NB4 (cell line): ENCODE measurements around the gene NEMF.

Experiments used
- DNase-seq: peaks from one replicate; pipeline ENCODE4 v3.0.0; 2010; ENCODE audit warnings: low read depth
- H3K4me3 ChIP-seq: one replicate; pipeline ENCODE4 v1.5.1; 2011; ENCODE audit warnings: mild to moderate bottlenecking, low read depth, low read length, moderate library complexity
- MYC ChIP-seq: IDR thresholded peaks from 2 replicates; pipeline ENCODE4 v1.6.1; 2011; ENCODE audit warnings: low read depth, low read length
- POLR2A ChIP-seq: IDR thresholded peaks from 2 replicates; pipeline ENCODE4 v1.6.1; 2011; ENCODE audit warnings: mild to moderate bottlenecking; ENCODE audit not compliant: insufficient read length; ENCODE audit errors: extremely low read depth
- TF ChIP-seq, protein P1 (sequence below): IDR thresholded peaks from 2 replicates; pipeline ENCODE4 v1.6.1; 2011; ENCODE audit warnings: low read depth, low read length
- TF ChIP-seq, protein P2 (sequence below): IDR thresholded peaks from one replicate; pipeline ENCODE4 v1.5.1; 2012; ENCODE audit warnings: low read depth, low read length

The NEMF gene

DNA sequence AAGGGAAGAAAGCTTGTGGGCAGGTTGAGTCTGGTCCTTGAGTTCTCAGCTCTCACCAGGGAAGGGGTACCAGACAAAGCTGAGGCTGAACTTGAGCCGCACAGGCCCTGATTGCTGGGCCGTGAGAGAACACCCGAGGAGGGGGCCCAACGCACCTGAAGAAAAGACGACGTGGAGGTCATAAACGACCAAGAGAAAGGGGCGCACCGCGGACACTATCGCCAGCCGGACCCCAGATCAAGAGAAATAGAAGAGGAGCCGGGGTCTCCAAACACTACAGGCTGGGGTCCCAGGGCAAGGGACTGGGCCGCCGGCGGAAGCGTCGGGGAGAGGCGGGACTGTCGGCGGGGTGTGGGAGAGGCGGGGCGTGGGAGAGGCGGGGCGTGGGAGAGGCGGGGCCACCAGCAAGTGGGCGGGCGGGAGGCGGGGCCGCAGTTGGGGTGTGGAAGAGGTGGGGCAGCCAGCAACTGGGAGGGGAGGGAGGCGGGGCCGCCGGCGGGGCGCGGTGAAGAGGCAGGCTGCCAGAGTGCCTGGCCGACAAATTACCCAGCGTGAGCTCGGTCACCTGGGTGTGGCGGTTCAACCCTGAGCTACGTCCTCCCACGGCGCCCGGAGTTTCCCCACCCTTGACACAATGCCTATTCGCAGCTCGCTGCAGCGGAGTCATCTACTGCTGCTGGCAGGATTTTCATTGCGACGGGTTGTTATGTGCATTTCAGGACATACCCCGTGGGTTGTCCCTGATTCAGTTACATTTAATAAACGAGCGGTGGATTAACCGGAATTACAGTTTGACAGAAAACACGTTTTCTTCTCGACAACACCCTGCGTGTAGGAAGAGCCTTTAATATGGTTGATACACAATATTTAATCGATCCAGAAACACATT lies 15.5 kb upstream of the NEMF start:
- H3K4me3 ChIP-seq, result peak overlapping the region; percentile 71
- DNase-seq, result peak; percentile 98
- TF ChIP-seq, protein P1, sequence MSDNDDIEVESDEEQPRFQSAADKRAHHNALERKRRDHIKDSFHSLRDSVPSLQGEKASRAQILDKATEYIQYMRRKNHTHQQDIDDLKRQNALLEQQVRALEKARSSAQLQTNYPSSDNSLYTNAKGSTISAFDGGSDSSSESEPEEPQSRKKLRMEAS, result peak; percentile 70
- TF ChIP-seq, protein P2, sequence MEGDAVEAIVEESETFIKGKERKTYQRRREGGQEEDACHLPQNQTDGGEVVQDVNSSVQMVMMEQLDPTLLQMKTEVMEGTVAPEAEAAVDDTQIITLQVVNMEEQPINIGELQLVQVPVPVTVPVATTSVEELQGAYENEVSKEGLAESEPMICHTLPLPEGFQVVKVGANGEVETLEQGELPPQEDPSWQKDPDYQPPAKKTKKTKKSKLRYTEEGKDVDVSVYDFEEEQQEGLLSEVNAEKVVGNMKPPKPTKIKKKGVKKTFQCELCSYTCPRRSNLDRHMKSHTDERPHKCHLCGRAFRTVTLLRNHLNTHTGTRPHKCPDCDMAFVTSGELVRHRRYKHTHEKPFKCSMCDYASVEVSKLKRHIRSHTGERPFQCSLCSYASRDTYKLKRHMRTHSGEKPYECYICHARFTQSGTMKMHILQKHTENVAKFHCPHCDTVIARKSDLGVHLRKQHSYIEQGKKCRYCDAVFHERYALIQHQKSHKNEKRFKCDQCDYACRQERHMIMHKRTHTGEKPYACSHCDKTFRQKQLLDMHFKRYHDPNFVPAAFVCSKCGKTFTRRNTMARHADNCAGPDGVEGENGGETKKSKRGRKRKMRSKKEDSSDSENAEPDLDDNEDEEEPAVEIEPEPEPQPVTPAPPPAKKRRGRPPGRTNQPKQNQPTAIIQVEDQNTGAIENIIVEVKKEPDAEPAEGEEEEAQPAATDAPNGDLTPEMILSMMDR, result no peak
- TF ChIP-seq MYC (peak; percentile 67; the same call in 1 of the 2 replicates), POLR2A (peak; percentile 57)

DNA sequence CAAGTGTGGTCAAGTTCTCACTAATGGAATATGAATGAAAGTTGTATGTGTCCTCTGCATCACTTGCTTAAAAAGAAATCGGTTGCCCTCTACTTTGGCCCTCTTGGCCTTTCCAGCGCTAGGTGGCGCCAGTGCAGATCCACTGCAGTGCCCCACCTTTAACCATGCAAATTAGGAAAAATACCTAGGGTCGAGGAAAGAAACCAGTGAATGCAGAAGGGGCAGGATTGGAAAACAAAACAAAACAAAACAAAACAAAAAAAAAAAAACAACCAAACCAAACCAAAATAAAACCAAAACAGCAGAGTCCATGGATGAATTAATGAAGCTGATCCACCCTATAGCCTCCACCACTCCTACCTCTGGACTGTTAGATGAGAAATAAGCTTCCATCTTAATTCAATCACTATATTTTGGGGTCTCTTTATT lies 12.9 kb upstream of the NEMF start:
- peak; percentile 76 for DNase-seq
- TF ChIP-seq, protein P1, result no peak
- TF ChIP-seq MYC (no peak), POLR2A (no peak)
- TF ChIP-seq, protein P2, result peak; percentile 94

DNA sequence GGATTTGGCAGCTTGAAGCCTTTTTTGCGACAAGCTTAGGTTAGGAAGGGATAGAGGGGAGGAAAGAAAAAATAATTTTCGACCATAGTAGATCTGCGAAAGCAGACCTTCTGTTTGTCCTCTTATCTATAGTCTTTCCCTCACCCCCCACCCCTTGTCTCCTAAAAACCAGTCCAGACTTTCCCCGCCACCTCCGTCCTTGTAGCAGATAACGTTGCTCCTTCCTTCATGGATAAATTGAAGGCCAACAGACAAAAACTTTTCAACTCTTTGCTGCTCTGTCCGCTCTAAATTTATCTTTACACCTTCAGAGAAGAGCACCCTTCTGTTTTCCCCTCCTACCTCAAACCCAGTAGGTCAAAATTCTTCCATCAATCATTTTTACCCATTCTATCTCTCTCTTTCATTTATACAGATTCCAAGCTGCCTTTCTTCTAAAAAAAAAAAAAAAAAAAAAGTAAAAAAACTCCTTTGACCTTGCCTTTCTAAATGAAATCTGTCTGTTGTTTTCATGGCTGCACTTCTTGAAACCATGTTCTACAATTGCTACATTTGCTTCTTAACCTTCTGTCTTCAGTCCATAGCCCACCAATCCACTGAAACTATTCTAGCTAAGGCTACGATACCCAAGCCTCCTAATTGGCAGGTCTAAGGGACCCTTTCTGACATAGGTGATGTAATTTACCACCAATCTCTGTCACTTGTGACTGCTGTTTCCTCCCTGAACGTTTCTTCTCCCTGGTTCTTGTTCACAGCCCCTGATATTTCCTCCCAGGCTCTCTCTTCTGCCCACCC lies 11.1 kb upstream of the NEMF start:
- H3K4me3 ChIP-seq, result peak overlapping the region; percentile 95
- peak; percentile 46 for DNase-seq
- TF ChIP-seq, protein P1, result no peak
- TF ChIP-seq MYC, result no peak

More for the DNA sequence above, 12.9 kb upstream of the NEMF start:
- no peak overlapping the region for H3K4me3 ChIP-seq

DNA sequence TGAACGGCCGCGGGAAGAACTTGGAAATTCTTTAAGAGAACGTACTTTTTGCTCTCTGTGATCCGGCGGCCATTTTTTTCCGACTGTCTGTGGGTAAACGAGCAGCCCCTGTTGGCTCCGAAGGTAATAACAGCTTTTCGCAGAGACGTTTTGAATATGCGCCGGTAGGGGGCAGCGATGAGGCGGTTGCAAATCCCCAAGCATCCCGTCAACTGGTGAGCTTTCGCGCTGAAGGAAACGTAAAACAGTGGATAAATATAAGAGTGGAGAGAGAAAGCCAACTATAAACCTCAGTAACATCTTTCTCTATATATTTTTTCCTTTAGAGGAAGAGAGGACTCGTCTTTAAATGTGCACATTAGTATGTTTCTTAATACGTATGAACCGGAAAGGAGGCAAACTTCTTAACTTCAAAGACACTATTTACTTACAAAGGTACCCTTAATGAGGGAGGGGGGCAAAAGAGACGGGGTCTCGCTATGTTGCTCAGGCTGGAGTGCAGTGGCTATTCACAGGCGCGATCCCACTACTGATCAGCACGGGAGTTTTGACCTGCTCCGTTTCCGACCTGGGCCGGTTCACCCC lies 9.6 kb upstream of the NEMF start:
- peak; percentile 90 for DNase-seq
- TF ChIP-seq, protein P2, result peak; percentile 100
- TF ChIP-seq, protein P1, result no peak
- H3K4me3 ChIP-seq, result peak overlapping the region; percentile 77

DNA sequence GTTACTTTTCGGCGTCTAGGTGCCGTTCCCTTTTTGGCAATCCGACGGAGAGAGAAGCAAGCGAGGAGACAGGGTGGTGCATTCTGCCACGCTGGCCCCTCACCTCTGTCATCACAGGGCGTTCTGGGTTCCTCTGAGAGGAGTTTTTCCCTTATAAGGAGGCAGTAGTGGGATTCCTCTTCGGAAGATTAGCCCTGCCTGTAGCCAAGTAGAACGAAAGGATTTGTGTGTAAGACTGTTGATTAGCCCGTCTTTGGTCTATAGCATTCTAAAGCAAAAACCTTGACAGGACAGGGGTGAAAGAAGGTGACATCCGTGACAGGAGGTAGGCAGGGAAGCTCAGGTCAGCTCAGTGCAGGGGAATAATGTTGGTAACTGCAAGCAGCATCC lies 9.1 kb upstream of the NEMF start:
- H3K4me3 ChIP-seq, result peak overlapping the region; percentile 77
- peak; percentile 85 for DNase-seq
- TF ChIP-seq, protein P1, result no peak; the same call in 1 of the 2 replicates
- TF ChIP-seq POLR2A, result peak; percentile 19

DNA sequence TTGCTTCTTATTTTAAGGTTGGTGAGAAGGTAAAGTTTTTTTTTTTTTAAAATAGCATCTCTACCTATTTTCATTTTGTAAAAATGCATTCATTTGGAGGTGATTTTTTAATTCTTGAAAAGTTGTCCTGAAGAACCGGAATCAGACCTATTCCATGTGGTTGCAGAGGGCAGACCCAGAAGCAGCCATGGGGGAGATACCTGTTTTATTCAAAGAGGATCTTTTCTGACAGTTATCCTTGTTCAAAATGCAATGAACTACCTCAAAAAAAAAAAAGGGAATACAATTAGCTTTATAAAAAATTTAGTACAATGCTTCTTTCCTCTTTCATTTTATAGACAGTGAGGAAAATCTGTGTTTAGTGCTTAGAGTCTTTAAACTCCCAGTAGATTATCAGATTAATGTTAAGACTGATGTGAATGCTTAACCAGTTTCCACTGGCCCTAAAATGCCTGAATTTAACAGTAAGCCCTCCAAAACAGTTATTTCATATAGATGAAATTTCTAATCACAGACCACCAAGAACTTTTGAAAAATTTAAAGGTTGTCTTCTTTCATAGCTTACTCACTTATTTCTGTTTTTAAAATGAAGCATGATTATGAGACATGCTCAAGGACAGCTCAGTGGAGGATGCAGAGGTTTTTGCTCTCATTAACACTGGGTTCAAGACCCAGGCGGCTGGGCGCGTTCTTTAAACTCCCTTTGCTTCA lies 8.6 kb upstream of the NEMF start:
- TF ChIP-seq, protein P1, result no peak
- TF ChIP-seq MYC (0 out of 2 replicates have a peak, but pooled peaks have one; percentile 46), POLR2A (no peak)
- TF ChIP-seq, protein P2, result no peak
- no peak for DNase-seq
- H3K4me3 ChIP-seq, result peak overlapping the region; percentile 77
